Stomach smooth muscle (tissue), 2 donors: ENCODE data around the gene GLCE.
"Not testable (repeated sequence)": the region's sequence is repeated elsewhere in the genome, so short reads cannot be mapped to it uniquely, and the experiment has no call there.

Experiments
- H3K27ac ChIP-seq: one replicate; pipeline ENCODE4 v1.7.0; 2013; ENCODE audit warnings: mild to moderate bottlenecking, low read length, inconsistent platforms
- H3K27me3 ChIP-seq, 2 donors: one replicate each; pipeline ENCODE4 v1.7.0; 2013; ENCODE audit warnings: low read length in 2 of 2; ENCODE audit not compliant: insufficient read depth in 2 of 2, control insufficient read depth in 1 of 2
- H3K36me3 ChIP-seq, 2 donors: one replicate each; pipeline ENCODE4 v1.7.0; 2013; ENCODE audit warnings: low read length in 2 of 2; ENCODE audit not compliant: control insufficient read depth in 2 of 2, insufficient read depth in 2 of 2
- H3K4me1 ChIP-seq: one replicate; pipeline ENCODE4 v1.7.0; 2013; ENCODE audit warnings: low read length; ENCODE audit not compliant: control insufficient read depth, insufficient read depth
- H3K4me3 ChIP-seq, 2 donors: one replicate each; pipeline ENCODE4 v1.7.0; 2013; ENCODE audit warnings: low read length in 2 of 2
- H3K9ac ChIP-seq, 2 donors: one replicate each; pipeline ENCODE4 v1.7.0; 2013; ENCODE audit warnings: low read length in 2 of 2, mild to moderate bottlenecking in 1 of 2
- H3K9me3 ChIP-seq, 2 donors: one replicate each; pipeline ENCODE4 v1.7.0; 2013; ENCODE audit warnings: low read length in 2 of 2; ENCODE audit not compliant: control insufficient read depth in 2 of 2
- donor health status: healthy.
- donor health status: Pancreatic carcinoma.

Gene GLCE

DNA sequence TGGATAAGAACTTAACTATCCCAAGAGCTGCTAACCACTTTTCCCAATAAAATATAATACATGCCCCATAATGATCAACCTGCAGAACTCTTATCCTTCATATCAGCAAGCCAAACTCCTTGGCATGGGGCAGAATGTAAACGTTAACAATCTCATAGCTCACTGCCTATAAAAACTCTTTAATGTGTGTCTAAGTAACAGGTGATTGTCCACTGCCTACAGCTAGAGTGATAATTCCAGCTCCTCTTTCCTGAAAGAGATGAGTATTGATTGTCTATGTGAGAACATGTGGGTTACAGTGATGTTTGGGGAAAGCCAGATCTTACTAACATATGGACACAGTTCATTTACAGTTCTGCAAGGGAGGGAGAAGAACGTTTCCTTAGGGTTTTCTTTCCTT lies 11.3 kb upstream of the GLCE start:
- Histone ChIP-seq H3K27ac (no peak overlapping the region), H3K36me3 (no peaks in the 10 kb centered on the region), H3K4me3 (no peak overlapping the region), H3K4me1 (peaks cover 2% of the 10 kb centered on the region), H3K9me3 (no peaks in the 10 kb centered on the region), H3K9ac (no peak overlapping the region), H3K27me3 (peaks cover 3 to 24% of the 10 kb centered on the region in 2 donors)

- Histone ChIP-seq H3K27me3 (peaks cover 3 to 22% of the 10 kb centered on the region in 2 donors), H3K4me1 (peaks cover 2% of the 10 kb centered on the region), H3K27ac (no peak overlapping the region), H3K9ac (no peak overlapping the region), H3K4me3 (no peak overlapping the region), H3K9me3 (no peaks in the 10 kb centered on the region), H3K36me3 (no peaks in the 10 kb centered on the region)
Observed at GRCh38 chr15:69149803-69150202, 10.6 kb upstream of the GLCE start.

DNA sequence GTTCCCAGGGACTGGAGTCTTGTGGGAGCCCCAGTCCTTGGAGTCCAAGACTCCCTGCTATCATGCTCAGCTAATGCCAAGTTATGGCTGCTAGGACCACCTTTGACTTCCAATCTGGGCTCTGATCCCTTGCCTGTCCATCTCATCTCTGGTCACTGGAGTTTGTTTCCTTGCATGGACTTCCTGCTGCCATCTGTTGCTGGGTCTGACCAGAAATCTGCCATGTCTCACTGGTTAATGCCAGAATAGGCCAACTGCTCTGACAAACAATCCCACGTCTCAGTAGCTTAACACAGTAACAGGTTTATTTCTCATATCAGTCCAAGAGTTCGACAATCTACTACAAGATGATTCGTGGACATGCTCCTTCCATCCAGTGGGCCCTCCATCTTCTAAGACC lies 10.1 kb upstream of the GLCE start:
- Histone ChIP-seq H3K4me3 (no peak overlapping the region), H3K27ac (no peak overlapping the region), H3K4me1 (peaks cover 2% of the 10 kb centered on the region), H3K27me3 (peaks cover 3 to 22% of the 10 kb centered on the region in 2 donors), H3K36me3 (no peaks in the 10 kb centered on the region), H3K9ac (no peak overlapping the region), H3K9me3 (no peaks in the 10 kb centered on the region)

DNA sequence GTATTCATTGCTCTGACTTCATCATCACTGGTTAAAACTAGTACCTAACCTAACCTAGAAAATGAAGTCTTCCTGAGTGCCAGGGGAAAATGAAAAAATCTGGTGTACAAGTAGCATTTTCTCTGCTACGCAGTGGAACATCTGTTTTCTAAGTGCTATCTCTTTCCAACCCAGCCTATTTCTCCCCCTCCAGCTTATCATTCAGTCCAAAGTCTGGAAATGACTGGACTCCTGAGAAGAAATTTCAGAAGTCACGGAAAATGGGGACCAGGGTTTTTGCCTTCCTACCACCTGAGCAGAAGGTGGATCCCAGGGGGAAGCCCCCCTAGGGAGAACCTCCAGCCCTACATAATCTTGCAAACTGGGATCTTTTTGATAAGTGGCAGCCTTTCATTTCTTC lies 9.6 kb upstream of the GLCE start:
- H3K4me1 ChIP-seq: peaks cover 2% of the 10 kb centered on the region

GRCh38 chr15:69153046-69153445 lies 7.4 kb upstream of the GLCE start:
- Histone ChIP-seq H3K36me3 (no peaks in the 10 kb centered on the region), H3K4me3 (no peak overlapping the region), H3K9ac (no peak overlapping the region), H3K27ac (no peak overlapping the region), H3K9me3 (no peaks in the 10 kb centered on the region), H3K4me1 (no peaks in the 10 kb centered on the region), H3K27me3 (peaks cover 3 to 13% of the 10 kb centered on the region in 2 donors)

More for the DNA sequence above, 9.6 kb upstream of the GLCE start:
- H3K36me3 ChIP-seq: no peaks in the 10 kb centered on the region
- H3K9me3 ChIP-seq: no peaks in the 10 kb centered on the region
- H3K9ac ChIP-seq: no peak overlapping the region
- H3K27ac ChIP-seq: no peak overlapping the region
- peaks cover 3 to 20% of the 10 kb centered on the region in 2 donors for H3K27me3 ChIP-seq
- no peak overlapping the region for H3K4me3 ChIP-seq

GRCh38 chr15:69153587-69153986 lies 6.8 kb upstream of the GLCE start:
- H3K9ac ChIP-seq, H3K36me3 ChIP-seq, H3K4me3 ChIP-seq, H3K27me3 ChIP-seq, H3K9me3 ChIP-seq, H3K27ac ChIP-seq, H3K4me1 ChIP-seq: not testable (repeated sequence)

DNA sequence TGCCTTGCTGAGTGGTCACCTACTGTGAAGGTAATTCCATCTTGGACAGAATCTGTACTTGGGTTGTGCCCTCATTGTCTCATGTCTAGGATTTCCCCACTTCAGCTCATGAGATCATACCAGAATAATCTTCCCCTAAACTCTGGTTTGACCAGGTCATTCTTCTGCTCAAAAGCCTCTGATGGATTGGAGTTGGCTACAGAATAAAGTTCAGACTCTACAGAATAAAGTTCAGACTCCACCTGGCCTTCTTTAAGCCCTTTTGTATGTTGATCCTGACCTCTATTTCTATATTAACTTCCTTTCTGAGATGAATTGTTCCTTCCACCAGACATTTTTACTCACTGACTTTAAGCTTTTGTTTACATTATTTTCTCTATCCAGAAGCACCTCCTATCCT lies 6.4 kb upstream of the GLCE start:
- no peak overlapping the region for H3K9ac ChIP-seq
- H3K27me3 ChIP-seq: peaks cover 3 to 9% of the 10 kb centered on the region in 2 donors
- H3K9me3 ChIP-seq: no peaks in the 10 kb centered on the region
- H3K4me3 ChIP-seq: no peak overlapping the region
- no peaks in the 10 kb centered on the region for H3K36me3 ChIP-seq
- no peaks in the 10 kb centered on the region for H3K4me1 ChIP-seq
- H3K27ac ChIP-seq: no peak overlapping the region

- Histone ChIP-seq H3K4me3 (no peak overlapping the region), H3K27me3 (peaks cover 3 to 9% of the 10 kb centered on the region in 2 donors), H3K27ac (no peak overlapping the region), H3K36me3 (no peaks in the 10 kb centered on the region), H3K9ac (no peak overlapping the region), H3K4me1 (no peaks in the 10 kb centered on the region), H3K9me3 (no peaks in the 10 kb centered on the region)
Observed at GRCh38 chr15:69154684-69155083, 5.8 kb upstream of the GLCE start.

DNA sequence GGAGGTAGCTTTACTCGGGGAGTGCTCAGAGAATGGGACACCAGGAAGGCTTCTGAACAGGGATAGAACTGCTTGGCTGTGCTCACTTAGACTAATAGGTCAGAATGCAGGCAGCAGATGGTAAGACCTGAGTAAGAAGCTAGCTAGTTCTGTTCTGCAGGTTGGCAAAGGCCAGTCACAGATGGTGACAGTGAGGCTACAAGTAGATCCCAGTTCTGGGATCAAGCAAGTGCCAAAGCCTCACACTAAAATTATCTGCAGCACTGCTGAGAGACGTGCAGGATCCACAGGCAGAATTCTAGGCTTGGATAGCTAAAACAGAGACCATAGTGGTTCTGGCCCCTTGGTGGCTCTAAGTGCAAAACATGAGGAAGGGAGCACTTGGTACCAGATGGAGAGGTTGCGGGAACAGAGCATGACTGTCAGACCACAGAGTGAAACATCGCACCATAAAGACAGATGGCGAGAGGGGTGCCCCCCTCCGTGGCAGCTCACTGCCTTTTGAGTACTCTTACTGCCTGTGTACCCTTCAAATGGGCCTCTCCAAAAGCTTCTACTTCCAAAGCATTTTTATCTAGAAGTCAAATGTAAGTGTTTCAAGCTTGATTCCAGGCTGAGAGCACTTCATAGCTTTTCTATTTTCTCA lies 3.6 kb upstream of the GLCE start:
- H3K9me3 ChIP-seq: no peaks in the 10 kb centered on the region
- H3K36me3 ChIP-seq: no peaks in the 10 kb centered on the region
- H3K27ac ChIP-seq: no peak overlapping the region
- peaks cover 8% of the 10 kb centered on the region for H3K4me1 ChIP-seq
- no peak overlapping the region for H3K4me3 ChIP-seq
- H3K9ac ChIP-seq: no peak overlapping the region
- no peaks in the 10 kb centered on the region for H3K27me3 ChIP-seq

GRCh38 chr15:69158201-69158842 lies 2.1 kb upstream of the GLCE start:
- no peaks in the 10 kb centered on the region for H3K27me3 ChIP-seq
- H3K9ac ChIP-seq: no peak overlapping the region
- peaks cover 12% of the 10 kb centered on the region for H3K4me1 ChIP-seq
- H3K9me3 ChIP-seq: no peaks in the 10 kb centered on the region
- no peak overlapping the region for H3K27ac ChIP-seq
- H3K4me3 ChIP-seq: no peak overlapping the region
- no peaks in the 10 kb centered on the region for H3K36me3 ChIP-seq

GRCh38 chr15:69158843-69159240 lies 1.6 kb upstream of the GLCE start:
- H3K9me3 ChIP-seq: no peaks in the 10 kb centered on the region
- H3K4me1 ChIP-seq: peaks cover 12% of the 10 kb centered on the region
- H3K9ac ChIP-seq: no peak overlapping the region
- no peak overlapping the region for H3K27ac ChIP-seq
- no peak overlapping the region for H3K4me3 ChIP-seq
- H3K36me3 ChIP-seq: no peaks in the 10 kb centered on the region
- no peaks in the 10 kb centered on the region for H3K27me3 ChIP-seq
